Stimulated activated CD4-positive, alpha-beta T cell treated with anti-CD3 and anti-CD28 coated beads, Interleukin-12 subunit alpha, Interleukin-12 subunit beta, amount 100 ng/mL, for 48 hours (primary cell): ENCODE measurements around the gene EEIG1.

ENCODE experiments used
- DNase-seq, 3 donors: peaks; one replicate each; pipeline ENCODE4 v3.0.0-alpha.2; 2020; ENCODE audit warnings: low read depth in 2 of 3, low spot score in 1 of 3

The EEIG1 gene

DNA sequence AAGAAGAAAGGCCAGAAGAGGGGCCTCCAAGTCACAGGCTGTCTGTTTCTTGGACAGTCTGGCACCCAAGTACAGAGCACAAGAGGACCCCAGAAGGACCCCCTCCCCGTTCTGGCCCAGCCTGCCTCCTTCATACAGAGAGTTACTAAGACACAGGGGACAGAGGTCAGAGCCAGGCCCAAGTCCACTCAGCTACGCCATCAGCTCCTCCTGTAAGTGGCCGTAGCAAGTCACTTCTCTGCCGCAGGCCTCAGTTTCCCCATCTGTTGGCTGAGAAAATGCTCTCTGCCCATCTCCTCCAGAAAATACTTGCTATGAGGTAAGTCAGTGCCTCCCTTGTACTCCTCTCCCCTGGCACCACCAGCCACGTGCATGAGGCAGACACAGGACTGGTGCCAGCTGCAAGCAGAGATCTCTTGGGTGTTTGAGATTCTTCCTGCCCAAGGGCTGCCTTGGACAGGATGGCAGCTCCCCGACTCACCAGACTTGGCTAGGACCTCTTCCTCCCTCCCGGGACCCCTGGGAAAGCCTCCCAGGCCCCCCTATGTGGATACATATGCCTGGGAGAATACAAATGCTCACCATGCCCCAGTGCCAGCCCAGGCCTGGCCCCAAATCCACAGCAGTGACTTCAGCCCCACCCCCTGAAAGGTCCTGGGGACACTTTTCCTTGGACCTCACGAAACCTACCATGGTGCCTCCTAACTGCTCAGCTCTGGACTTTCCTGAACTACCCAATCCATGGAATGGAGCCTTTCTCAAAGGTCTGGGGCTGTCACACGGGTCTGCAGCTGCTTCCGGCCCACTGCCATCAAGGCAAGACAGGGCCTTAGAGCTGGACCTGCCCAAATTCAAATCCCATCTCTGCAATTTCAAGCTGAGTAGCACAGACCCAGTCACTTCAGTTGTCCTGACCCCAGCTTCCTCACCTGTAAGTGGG, 5.1 kb downstream of the EEIG1 start:
- no peak for DNase-seq

DNA sequence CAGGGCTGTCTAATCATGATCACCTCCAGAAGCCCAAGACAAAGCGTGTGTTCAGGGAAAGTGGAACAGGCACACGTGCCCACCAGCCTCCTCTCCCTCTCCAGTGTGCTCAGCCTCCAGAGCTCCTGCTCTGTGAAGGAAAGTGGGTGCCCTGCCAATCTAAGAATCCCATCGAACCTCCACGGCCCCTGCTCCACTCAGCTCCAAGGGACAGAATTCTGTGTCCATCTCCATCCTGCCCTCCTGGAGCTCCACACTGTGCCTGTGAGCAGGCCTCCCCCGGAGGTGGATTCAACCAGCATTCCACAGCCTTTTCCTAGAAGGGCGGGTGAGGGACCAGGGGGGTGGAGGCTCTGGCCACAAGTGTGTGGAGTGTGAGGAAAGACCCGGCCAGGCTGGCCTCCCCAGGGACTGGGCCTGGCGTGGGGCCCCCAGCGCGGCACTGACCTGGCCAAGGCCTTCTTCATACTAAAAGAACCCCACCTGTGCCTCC, 6.0 kb downstream of the EEIG1 start:
- no peak for DNase-seq

DNA sequence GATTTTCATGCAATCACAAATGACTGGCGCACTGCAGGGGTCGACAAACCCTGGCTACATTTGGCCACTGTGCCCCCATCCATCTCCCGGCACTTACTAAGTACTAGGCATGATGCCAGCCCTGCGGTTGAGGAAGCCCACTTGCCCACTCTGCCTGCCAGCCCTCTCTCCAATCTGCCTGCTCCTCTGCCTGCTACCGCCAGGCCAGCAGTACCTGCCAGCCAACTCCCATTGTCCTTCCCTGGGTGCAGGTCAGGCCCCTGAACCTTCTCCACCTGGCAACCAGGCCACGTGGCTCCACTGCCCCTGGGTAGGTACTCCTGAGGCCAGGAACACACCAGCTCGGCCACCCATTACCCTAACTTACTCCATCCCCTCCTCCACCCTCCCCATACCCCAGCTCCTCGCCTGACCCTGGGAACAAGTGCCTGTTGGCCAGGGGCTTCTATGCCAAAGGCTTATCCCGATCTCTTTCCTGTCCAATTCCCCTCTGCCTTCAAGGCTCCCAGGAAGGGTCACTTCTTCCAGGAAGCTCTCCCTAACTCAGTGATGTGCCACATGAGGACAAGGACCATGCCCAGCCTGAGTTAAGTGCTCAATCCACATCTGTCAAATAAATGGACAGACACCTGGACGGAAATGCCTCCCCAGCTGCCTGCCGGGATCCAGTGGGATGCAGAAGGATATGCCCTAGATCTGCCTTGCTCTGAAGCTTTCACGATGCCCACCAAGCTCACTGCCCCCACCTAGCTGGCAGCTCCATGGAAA, 6.6 kb downstream of the EEIG1 start:
- DNase-seq, result no peak

DNA sequence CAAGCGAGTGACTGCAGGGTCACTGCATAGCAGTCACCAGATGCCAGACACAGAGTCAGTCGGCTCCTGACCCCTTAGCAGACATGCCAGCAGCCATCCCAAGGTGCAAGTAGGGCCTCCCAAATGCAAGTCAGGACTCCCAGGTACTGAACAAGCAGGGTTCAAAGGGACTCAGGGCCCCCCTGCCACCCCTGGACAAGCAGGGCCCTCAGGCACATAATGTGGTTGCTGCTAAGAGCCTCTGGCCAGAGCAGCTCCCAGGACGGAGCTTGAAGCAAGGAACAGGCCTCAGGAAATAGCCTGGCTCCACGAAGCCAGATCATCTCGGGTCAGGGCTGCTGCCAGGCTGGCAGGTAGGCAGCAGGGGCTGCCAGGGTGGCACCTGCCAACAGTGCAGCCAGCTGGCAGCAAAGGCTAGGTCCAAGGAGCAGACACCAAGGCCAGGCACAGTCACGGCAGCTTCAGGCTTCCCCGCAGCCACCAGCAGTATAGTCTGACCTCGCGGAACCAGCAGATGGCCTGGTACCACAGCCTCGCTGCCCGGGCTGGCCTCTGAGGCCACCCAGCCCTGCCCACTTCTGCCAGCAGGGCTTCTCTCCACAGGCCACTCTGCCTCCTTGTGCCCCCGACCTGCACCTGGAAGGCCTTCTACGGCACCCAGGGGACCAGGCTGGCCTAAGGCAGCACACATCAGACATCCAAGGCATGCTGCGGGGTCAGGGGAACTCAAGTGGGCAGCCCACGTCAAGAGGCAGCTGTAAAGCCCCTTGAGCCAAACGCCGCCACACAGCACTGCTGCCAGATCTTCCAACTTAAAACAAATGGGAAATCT, 7.4 kb downstream of the EEIG1 start:
- no peak for DNase-seq

DNA sequence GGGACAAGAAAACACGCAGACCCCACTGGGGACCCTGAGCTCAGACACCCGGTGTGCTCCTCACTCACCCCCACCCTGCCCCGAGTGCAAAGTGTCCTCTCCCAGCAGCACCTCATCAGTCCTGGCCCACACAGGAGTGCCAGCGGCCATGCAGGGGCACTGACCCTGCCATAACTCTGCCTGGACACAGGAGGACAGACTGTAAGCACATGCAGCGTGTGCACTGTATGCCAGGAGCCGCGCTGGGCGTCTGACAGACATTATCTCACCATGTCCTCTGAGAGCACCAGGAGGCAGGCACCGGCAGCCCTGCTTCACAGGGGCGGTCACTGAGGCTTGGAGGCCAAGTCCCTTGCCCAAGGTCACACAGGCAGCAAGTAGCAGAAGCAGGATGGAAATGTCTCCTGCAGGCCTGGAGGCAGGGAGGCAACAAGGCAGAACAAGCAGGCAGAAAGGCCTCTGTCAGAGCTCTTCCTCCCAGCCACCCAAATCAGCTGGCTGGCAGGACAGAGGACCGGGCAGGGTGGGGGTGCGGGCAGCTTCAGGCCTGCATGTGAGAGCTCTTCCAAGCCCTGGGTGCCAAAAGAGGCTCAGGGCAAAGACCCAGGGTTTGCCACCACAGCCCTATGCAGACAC, 8.4 kb downstream of the EEIG1 start:
- DNase-seq, result no peak

DNA sequence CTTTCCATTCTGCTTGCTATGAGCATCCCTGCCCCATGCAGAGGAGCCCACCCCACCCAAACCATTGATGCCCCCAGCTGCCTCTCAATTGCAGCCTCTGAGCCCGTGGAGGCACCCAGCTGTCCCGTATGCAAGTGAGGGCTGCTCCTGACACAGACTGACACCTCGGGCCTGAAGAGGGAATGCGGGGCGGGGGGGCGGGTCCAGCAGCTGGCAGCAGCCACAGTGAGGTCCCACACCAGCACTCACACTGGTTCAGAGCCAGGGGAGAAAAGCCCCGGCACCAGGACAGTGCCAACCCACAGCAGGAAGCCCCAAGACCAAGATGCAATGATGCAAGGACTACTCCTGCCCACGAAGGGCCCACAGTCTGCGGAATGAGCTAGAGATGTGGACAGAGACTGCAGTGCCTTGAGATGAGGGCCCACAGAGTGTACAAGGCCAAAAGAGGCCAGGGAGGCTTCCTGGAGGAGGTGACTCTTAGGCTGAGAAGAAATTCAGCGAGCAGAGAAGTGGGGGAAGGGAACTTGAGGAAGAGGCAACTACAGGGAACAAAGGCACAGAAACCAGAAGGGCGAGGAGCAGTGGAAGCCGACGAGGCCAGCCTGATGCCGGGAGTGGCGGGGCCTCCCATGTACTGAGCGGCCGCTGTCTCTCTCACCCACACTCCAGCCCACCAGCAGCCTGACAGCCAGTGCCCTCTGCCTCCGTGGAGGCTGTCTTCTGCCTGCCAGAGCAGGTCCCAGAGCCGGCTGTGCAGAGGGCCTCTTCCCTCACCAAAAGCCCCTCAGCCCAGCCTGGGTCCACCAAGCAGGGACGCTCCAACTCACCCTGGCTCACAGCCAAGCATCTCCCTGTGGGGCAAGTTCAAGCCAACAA, 9.2 kb downstream of the EEIG1 start:
- no peak for DNase-seq

DNA sequence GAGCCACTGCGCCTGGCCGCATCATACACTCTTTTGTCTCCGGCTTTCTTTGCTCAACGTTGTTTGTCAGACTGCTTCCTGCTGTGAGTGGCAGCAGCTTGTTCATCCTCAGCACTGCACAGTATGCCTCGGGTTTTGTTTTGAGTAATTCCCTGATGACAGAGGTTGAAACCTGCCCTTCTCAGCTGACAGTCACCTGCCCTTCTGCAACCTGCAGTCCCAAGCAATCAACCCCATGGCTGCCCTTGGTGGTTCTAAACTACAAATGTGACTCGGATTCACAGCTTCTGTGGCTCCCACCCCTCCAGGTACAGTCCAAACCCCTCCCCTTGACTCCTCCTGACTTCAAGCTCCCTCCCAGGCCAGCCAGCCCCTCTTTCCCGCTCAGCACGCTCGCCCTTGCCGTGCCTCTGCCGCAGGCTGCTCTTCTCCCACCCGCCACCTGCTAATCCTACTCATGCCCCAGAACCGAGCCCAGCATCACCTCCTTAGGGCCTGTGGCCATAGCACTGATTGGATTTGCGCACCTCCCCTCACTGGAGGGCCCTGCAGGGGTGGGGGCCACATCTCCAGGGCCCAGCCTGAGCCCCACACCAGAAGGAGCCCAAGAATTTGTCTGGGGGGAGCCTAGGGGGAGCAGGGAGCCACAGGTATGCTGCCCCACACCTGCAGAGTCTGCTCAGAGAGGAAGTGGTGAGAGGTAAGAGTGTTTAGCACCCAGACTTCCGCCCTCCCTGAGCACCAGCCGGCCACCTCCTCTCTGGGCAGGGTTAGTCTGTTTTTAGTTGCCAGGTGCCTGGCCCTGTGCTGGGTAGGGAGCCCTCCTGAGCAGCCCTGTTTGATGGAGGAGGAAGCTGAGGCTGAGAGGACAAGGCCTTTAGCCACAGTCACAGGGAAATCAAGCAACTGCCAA, 10.1 kb downstream of the EEIG1 start:
- peak; percentile 55 to 74 (median 72) for DNase-seq

DNA sequence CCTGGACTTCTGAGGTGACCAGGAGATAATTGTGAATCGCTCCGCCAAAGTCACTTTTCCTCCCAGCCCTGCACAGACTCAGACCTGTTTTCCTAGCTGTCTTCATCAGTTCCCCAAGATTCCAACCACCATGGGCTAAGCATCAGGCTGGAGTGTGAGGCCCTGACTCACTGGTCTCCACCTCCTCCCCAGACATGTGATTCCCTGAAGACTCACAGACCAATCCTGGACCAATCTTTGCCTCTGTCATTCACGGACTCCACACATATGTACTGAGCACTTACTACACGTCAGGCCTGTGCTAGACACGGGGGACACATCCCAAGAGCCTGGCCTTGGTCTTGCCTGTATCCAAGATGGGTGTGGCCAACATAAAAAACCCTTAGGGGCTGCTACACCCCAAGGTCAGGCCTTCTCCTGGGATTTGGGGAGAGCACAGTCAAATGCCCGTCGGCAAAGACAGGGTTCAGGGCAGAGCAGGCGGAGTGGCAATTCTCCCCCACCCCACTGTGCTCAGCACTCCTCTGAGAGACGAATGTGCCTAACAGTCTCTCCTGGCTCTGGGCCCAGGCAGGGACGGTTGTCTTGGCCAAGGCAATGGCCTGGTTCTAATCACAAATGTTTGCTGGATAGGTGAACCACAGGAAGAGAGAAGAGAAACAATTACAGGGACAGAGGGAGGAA, 11.9 kb downstream of the EEIG1 start:
- no peak for DNase-seq

DNA sequence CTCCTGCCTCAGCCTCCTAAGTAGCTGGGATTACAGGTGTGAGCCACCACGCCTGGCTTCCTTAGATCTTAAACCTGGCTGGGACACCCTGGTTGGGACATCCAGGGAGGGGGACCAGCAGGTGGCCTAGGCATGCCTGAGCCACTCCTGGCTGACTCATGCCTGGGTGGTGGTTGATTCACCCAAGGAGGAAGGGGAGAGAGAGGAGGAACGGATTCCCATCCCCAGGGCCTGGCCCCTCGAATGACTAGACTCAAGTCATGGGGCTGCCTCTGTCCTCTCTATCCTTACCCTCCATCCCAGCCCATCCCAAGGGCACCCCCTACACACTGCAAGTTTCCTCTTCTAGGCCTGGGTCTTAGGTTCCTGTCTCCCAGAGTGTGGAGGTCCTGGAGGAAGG, 12.7 kb downstream of the EEIG1 start:
- DNase-seq, result no peak

DNA sequence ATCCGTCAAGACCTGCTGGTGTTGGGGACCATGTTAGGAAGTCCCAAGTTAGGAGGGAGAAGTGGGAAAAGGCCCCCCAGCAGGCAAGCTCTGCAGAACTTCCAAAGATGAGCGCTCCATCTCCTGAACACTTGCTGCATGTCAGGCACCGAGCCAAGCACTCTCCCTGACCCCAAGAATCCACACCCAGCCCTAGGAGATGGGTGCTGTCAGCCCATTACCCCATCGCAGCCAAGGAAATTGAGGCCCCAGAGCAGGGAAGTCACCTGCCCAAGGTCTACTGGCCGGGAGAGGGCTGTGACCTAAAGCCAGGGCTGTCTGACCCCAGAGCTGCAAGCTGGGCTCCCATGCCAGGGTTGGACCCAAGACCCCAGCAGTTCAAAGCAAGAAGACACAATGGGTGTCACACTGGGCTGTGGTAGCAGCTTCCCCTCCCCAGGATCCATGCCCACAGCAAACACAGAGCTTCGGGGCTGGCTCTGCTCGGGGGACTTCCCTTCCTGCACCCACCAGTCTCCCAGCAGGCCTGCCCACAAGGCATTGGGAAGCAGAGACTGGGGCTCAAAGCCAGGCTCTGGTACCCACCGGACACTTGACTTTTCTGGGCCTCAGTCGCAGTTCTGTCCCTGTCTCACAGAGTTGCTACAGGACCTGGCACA, 13.5 kb downstream of the EEIG1 start:
- DNase-seq, result no peak

DNA sequence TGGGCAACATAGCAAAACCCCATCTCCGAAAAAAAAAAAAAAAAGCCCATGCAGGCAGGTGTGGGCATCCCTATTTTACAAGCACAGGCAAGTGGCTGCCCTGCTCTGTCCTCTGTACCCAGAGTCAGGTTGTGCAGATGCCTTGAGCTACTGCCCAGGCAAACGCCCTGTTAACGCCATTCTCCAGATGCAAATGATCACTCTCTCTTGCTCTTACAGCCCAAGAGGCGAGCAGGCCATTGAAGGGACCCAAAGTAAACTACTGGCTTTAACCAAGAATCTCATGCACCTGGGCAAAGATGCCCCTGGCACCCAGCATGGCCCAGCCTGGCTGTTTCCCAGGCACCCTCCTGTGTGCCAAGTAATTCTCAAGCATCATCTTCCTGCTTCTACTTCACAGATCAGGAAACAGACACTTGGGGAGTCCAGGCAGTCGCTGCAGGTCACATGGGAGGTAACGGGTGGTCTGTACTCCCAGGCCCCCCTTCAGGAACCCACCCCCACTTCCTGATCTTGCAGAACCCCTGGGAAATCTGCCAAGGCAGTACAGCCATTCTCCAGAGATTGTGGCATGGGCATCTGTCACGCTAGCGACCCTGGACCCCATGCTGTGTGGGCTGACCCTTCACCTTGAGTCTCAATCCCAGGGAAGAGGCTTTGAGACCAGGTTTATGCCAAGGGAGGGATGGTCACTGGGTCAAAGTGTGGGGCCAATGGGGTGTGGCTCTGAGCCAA, 14.2 kb downstream of the EEIG1 start:
- DNase-seq, result no peak

DNA sequence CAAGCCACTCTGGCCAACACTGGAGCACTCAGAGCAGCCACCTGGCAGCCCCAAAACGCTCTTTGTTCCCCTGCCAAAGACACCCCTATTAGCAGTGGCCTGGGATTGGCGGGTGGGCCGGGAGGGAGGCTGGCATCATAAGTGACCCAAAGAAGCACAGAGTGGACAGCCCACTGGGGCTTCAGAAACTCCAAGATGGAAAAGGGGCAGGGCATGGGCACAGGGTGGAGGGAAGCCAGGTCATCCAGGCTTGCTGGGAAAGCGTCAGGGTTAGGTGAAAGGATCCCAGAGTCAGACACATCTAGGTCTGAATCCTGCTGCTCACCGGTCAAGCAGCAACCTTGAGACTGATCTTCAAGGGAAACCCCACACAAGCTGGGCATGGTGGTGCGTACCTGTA, 14.8 kb downstream of the EEIG1 start:
- DNase-seq, result no peak

DNA sequence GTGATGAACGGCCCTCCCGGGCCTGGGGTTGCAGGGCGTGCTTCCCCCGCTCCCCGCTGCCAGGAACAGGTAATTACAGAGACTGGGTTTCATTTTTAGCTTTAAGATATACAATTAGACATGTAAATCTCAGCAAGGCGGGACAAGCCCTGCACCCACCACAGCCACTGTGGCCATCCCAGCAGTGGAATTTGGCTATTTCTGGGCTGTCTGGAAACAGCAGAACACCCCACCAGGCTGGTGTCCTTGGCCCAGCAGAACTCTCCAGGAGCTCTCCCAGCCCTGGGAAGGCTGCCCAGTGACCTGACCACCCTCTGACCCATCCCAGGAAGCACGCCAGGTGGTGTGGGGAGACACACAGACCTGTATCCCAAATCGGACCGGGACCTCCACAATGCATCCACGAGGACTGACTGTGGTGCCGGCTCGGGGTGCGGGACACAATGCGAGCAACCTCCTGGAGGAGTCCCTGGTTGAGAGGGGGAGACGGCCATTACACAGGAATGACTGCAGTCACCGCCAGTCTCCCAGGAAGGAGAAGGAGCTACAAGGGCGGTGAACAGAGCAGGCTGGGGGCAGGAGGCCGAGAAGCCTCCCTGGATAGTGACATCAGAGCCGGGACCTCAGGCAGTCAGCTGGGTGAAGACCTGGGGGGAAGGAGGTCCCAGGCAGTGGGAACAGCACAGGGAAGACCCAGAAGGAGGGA, 17.3 kb downstream of the EEIG1 start:
- no peak for DNase-seq

DNA sequence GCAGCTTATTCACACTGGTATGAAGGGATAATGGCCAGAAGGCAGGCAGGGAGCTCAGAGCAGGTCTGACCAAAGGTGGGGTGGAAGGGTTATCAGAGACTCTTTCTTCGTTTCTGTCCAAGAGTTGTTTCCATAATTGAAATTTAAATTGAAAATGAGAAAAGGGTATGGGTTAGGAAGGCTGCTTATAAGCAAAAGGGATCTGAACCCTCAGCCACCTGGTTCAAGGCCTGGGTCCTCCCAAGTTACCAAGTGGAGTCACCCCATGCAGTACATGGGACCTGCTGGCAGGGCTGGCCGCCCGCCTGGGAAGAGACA, 17.8 kb downstream of the EEIG1 start:
- no peak for DNase-seq

DNA sequence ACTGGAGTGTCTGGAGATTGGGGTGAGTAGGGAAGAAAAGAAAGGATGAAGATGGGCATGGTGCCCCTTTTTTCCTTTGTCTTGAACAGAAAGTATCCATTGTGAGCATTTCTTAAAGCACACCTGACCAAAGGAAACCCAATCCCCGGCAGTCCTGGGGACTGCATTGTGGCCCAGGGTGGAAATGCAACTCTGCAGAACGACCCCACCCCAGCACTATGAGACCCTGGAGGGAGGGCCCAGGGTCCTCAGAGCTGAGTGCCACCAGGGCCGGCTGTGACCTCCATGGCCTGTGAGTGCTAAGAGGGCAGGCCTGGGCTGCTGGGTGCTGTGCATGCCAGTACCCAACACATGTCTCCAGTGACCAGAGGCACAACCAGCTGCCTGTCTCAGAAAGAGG, 18.5 kb downstream of the EEIG1 start:
- DNase-seq, result no peak

DNA sequence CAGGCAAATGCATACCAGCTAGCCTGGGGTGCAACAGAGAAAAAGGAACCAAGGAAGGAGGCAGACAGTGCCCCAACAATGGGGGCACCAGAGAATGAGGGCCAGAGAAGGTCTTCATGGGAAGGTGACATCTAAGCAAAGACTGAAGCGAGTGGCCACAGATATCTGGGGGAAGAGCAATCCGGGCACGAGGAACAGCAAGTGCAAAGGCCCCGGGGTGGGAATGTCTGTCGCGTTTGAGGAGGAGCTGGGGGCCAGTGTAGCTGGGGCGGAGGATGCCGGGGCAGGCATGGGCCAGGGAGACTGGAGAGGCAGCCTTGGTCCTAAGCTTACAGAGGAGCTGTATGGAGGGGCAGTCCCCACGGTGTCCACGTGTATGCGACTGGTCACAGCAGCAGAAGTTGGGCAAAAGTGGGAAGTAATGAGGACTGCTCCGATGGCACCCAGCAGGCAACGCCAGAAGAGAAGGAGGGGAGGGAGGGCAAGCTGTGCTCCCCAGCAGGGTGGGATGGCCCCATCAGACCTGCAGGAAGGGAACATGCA, 19.1 kb downstream of the EEIG1 start:
- DNase-seq, result no peak
